Thyroid gland (tissue), 4 donors: Measurements from ENCODE around the gene SVOP.

Source experiments
- CTCF ChIP-seq, 6 experiments: fragments of 200-600 bp in 3 of 6; fragments of 450-650 bp in 3 of 6; sonication (generic) in 3 of 6; IDR thresholded peaks; one replicate each; pipeline ENCODE4 v1.5.1; 2016 to 2019; ENCODE audit warnings: antibody characterized with exemption in 6 of 6, mild to moderate bottlenecking in 2 of 6, inconsistent platforms in 1 of 6, moderate library complexity in 1 of 6
- POLR2A ChIP-seq, 2 donors: fragments of 450-650 bp; IDR thresholded peaks; one replicate each; pipeline ENCODE4 v1.6.1; 2017; ENCODE audit warnings: antibody characterized with exemption in 2 of 2, mild to moderate bottlenecking in 2 of 2, moderate library complexity in 1 of 2

- TF ChIP-seq CTCF (IDR thresholded peaks at IDR 0.05), result no peak
- TF ChIP-seq POLR2A (IDR thresholded peaks at IDR 0.05), result no peak
These were observed 124.5 kb downstream of the SVOP start for GRCh38 chr12:108896336-108896735.
